Lung (tissue), 12 donors: ENCODE results near the gene NCAPG2. TPM values are rescaled to one million over a fixed set of nuclear protein-coding genes. Genes with fewer than 3 reads are reported as not detected.

Experiments
- ATAC-seq: fragments of 200-7000 bp; cut with Tn5 transposase; one replicate; pipeline ENCODE4 v1.9.1; 2020; ENCODE audit warnings: moderate number of reproducible peaks; ENCODE audit not compliant: insufficient read depth, low FRiP score
- DNase-seq, 3 donors: peaks; one replicate each; pipeline ENCODE4 v3.0.0-alpha.2; 2013 to 2017
- H3K27ac ChIP-seq, 2 donors: one replicate each; pipeline ENCODE4 v1.5.1; 2013; ENCODE audit warnings: mild to moderate bottlenecking in 2 of 2, moderate library complexity in 2 of 2, control low read depth in 1 of 2, inconsistent platforms in 1 of 2, low read depth in 1 of 2, low read length in 1 of 2
- H3K27me3 ChIP-seq, 3 donors: one replicate each; pipeline ENCODE4 v1.5.1; 2013; ENCODE audit warnings: low read length in 2 of 3; ENCODE audit not compliant: control insufficient read depth in 3 of 3, insufficient read depth in 3 of 3
- H3K36me3 ChIP-seq, 4 donors: one replicate each; pipeline ENCODE4 v1.5.1; 2013; ENCODE audit warnings: low read length in 4 of 4, mild to moderate bottlenecking in 1 of 4, moderate library complexity in 1 of 4; ENCODE audit not compliant: control insufficient read depth in 4 of 4, insufficient read depth in 4 of 4
- H3K4me1 ChIP-seq, 5 donors: one replicate each; pipeline ENCODE4 v1.5.1; 2013; ENCODE audit warnings: low read length in 5 of 5, mild to moderate bottlenecking in 2 of 5, moderate library complexity in 1 of 5; ENCODE audit not compliant: control insufficient read depth in 5 of 5, insufficient read depth in 5 of 5
- H3K4me3 ChIP-seq: one replicate; pipeline ENCODE4 v1.5.1; 2013; ENCODE audit warnings: mild to moderate bottlenecking, control low read depth, moderate library complexity
- H3K9ac ChIP-seq, 2 donors: one replicate each; pipeline ENCODE4 v1.5.1; 2013; ENCODE audit warnings: low read length in 2 of 2, control low read depth in 1 of 2; ENCODE audit not compliant: insufficient read depth in 1 of 2
- H3K9me3 ChIP-seq, 4 donors: one replicate each; pipeline ENCODE4 v1.5.1; 2013; ENCODE audit warnings: low read length in 3 of 4, mild to moderate bottlenecking in 1 of 4, moderate library complexity in 1 of 4; ENCODE audit not compliant: control insufficient read depth in 4 of 4, insufficient read depth in 3 of 4
- WGBS, 2 donors: extraction: QIAGEN DNeasy Blood & Tissue Kit; methylation state at CpG; one replicate each; pipeline ENCODE4 v1.1.7; 2013; 5-methylcytosine and 5-hydroxymethylcytosine counted together
- polyA plus RNA-seq, 2 donors: library from polyadenylated mRNA; stranded (reverse); fragments of 200-250 nt; gene quantifications; one replicate each; pipeline ENCODE4 v1.2.1, GENCODE V29; 2013
- total RNA-seq, 2 donors: library from RNA; depleted of rRNA in 1 of 2; stranded (reverse); fragments of >200 nt in 1 of 2; gene quantifications; one replicate each; pipeline ENCODE4 v1.2.1, GENCODE V29; 2014 to 2021
- TF ChIP-seq, protein P1 (sequence below): IDR thresholded peaks from 2 replicates; pipeline ENCODE4 v1.5.1; 2012; ENCODE audit warnings: mild to moderate bottlenecking; ENCODE audit errors: control extremely low read depth, extremely low read depth
- donor health status: control.
- donor health status: control.
- donor health status: Bipolar disorder and iron deficiency.
- donor health status: healthy.
- donor health status: DM: yes; HTN: yes; CAD: no.

The NCAPG2 gene
- total and polyA plus RNA-seq, 4 donors = 2.1 to 13.5 (median 6.9) TPM

DNA sequence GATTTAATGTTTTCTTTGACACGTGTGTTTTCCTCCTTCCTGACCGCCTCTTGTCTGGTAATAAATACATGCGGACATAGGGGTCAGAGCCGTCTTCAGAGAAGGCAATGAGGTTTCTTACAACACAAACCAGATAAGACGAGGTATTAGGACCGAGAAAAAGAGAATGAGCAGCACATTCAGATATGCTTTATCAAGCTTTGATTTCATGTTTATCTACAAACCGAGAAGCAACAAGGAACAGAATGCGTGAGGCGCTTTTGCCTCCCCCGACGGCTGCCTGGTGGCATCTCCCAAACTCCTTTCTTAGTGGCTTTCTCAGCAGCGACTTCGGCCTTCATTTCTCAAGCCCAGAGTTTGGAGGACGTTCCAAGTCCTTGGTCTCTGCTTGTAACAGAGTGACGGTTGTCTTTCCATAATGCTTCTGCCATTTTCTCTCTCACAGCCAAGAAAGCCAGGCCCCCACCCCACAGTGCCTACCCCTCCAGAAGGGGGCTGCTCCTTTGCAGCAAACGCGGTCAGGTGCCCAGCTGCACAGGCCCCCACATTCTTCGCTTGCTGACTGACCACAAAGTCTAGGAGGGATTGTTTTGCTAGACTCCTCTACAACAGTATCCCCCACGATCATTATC, 32.6 kb upstream of the NCAPG2 start:
- TF ChIP-seq, protein P1, sequence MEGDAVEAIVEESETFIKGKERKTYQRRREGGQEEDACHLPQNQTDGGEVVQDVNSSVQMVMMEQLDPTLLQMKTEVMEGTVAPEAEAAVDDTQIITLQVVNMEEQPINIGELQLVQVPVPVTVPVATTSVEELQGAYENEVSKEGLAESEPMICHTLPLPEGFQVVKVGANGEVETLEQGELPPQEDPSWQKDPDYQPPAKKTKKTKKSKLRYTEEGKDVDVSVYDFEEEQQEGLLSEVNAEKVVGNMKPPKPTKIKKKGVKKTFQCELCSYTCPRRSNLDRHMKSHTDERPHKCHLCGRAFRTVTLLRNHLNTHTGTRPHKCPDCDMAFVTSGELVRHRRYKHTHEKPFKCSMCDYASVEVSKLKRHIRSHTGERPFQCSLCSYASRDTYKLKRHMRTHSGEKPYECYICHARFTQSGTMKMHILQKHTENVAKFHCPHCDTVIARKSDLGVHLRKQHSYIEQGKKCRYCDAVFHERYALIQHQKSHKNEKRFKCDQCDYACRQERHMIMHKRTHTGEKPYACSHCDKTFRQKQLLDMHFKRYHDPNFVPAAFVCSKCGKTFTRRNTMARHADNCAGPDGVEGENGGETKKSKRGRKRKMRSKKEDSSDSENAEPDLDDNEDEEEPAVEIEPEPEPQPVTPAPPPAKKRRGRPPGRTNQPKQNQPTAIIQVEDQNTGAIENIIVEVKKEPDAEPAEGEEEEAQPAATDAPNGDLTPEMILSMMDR = no peak
- Histone ChIP-seq H3K4me1 (peaks cover 0 to 1% (median 0%) of the 10 kb centered on the region in 5 donors), H3K9ac (no peak overlapping the region), H3K36me3 (peaks cover 14 to 53% (median 34%) of the 10 kb centered on the region in 4 donors), H3K9me3 (no peaks in the 10 kb centered on the region), H3K27me3 (no peaks in the 10 kb centered on the region), H3K4me3 (no peak overlapping the region), H3K27ac (no peak overlapping the region)
- ATAC-seq (no peak), DNase-seq (no peak)
- 93% methylated on average over 19 of the region's 19 CpGs for WGBS, 2 donors

DNA sequence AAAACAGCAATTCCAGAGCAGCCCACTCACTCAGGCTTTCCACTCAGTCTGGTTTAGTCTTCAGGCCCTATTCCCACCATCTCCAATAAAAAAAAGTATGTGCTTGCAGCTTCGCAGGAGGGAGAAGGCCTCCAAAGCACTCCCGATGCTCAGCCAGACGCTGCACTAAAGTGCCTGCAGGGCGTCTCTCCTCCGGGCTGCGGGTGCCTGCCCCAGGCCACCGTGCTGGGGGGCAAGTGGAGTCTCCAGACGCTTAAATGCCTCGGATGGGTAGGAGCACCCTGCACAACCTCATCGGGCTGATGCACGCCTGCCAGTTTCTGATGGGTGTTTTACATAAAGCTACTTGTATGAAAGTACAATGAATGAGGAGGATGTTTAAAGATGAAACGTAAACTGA, 31.3 kb upstream of the NCAPG2 start:
- peaks cover 14 to 50% (median 26%) of the 10 kb centered on the region in 4 donors for H3K36me3 ChIP-seq
- TF ChIP-seq, protein P1 = no peak
- no peak for ATAC-seq

DNA sequence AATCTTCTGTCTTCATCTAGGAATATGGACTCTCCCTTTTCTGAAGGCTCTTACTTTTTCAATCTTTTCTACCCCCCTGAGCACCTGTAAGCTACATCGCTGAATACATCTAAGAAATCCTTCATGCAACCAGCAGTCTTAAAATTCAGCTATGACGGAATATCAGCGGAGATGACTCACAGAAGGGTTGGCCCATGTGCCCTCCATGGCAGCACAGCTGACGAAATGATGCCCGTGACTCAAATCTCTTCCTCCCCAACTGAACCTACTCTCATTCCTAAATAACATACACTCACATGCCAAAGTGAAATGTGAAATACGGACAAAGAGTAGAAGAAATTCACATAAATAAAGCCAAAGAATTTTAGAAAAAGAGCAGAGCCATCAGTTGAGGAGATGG, 30.3 kb upstream of the NCAPG2 start:
- TF ChIP-seq, protein P1 = no peak
- H3K9ac ChIP-seq = no peak overlapping the region
- H3K9me3 ChIP-seq = no peaks in the 10 kb centered on the region
- no peak overlapping the region for H3K27ac ChIP-seq
- H3K4me1 ChIP-seq = peaks cover 0 to 2% (median 0%) of the 10 kb centered on the region in 5 donors
- ATAC-seq (no peak), DNase-seq (no peak)
- H3K36me3 ChIP-seq = peaks cover 9 to 39% (median 22%) of the 10 kb centered on the region in 4 donors
- whole genome bisulfite sequencing, 2 donors = 84 to 91% methylated on average over 6 of the region's 6 CpGs
- no peak overlapping the region for H3K4me3 ChIP-seq
- H3K27me3 ChIP-seq = no peaks in the 10 kb centered on the region

More for the DNA sequence above, 31.3 kb upstream of the NCAPG2 start:
- no peak overlapping the region for H3K4me3 ChIP-seq
- WGBS, 2 donors = 96 to 98% methylated on average over 12 of the region's 12 CpGs
- H3K27me3 ChIP-seq = no peaks in the 10 kb centered on the region
- peaks cover 0 to 1% (median 0%) of the 10 kb centered on the region in 5 donors for H3K4me1 ChIP-seq
- no peak for DNase-seq
- H3K27ac ChIP-seq = no peak overlapping the region
- H3K9me3 ChIP-seq = no peaks in the 10 kb centered on the region
- no peak overlapping the region for H3K9ac ChIP-seq
